Fibroblast of lung (primary cell): ENCODE measurements around the gene NINJ2. TPM values are rescaled to one million over a fixed set of nuclear protein-coding genes. Genes with fewer than 3 reads are reported as not detected.

Experiments used
- DNase-seq, 2 donors: peaks; one replicate each; pipeline versions ENCODE4 v3.0.0 to v3.0.0-alpha.2; 2010; ENCODE audit warnings: low read depth in 2 of 2
- H2AFZ ChIP-seq: 2 replicates; pipeline ENCODE4 v1.5.1; 2012; ENCODE audit warnings: low read length, control low read depth, inconsistent platforms
- H3K27ac ChIP-seq: 2 replicates; pipeline ENCODE4 v1.5.1; 2011; ENCODE audit warnings: low read length, control low read depth; ENCODE audit not compliant: insufficient read depth
- H3K27me3 ChIP-seq: 2 replicates; pipeline ENCODE4 v1.5.1; 2011; ENCODE audit warnings: mild to moderate bottlenecking, low read length; ENCODE audit not compliant: control insufficient read depth, insufficient read depth
- H3K36me3 ChIP-seq: 2 replicates; pipeline ENCODE4 v1.5.1; 2011; ENCODE audit warnings: low read length; ENCODE audit not compliant: control insufficient read depth, insufficient read depth
- H3K4me1 ChIP-seq: 2 replicates; pipeline ENCODE4 v1.5.1; 2011; ENCODE audit warnings: low read length; ENCODE audit not compliant: control insufficient read depth, insufficient read depth; ENCODE audit errors: extremely low read depth
- H3K4me2 ChIP-seq: 2 replicates; pipeline ENCODE4 v1.5.1; 2011; ENCODE audit warnings: low read length, control low read depth; ENCODE audit not compliant: insufficient read depth; ENCODE audit errors: extremely low read depth
- H3K4me3 ChIP-seq, 4 experiments: fragments of 200-600 bp in 1 of 4; sonication (generic) in 1 of 4; replicated peaks in 1 of 4; 2 replicates each; pipeline ENCODE4 v1.5.1; 2011 to 2016; ENCODE audit warnings: low read length in 4 of 4, low read depth in 3 of 4, mild to moderate bottlenecking in 3 of 4, control low read depth in 2 of 4, inconsistent platforms in 1 of 4, mixed read lengths in 1 of 4; ENCODE audit not compliant: insufficient read depth in 1 of 4; ENCODE audit errors: control extremely low read depth in 1 of 4
- H3K79me2 ChIP-seq: 2 replicates; pipeline ENCODE4 v1.5.1; 2012; ENCODE audit warnings: mild to moderate bottlenecking, low read length, inconsistent platforms; ENCODE audit not compliant: control insufficient read depth, insufficient read depth
- H3K9ac ChIP-seq: 2 replicates; pipeline ENCODE4 v1.5.1; 2011; ENCODE audit warnings: mild to moderate bottlenecking, low read length, control low read depth; ENCODE audit not compliant: insufficient read depth
- H3K9me3 ChIP-seq: 2 replicates; pipeline ENCODE4 v1.5.1; 2012; ENCODE audit warnings: low read depth, low read length; ENCODE audit not compliant: control insufficient read depth, insufficient read depth
- H4K20me1 ChIP-seq: 2 replicates; pipeline ENCODE4 v1.5.1; 2011; ENCODE audit warnings: low read length; ENCODE audit not compliant: control insufficient read depth, insufficient read depth; ENCODE audit errors: extremely low read depth
- CTCF ChIP-seq, 2 donors: IDR thresholded peaks in 1 of 2; conservative IDR thresholded peaks in 1 of 2; 1 replicate in 1 of 2; 2 replicates in 1 of 2; pipeline ENCODE4 v1.5.1; 2011 to 2012; ENCODE audit warnings: low read length in 2 of 2, control low read depth in 1 of 2, inconsistent platforms in 1 of 2, low read depth in 1 of 2, mild to moderate bottlenecking in 1 of 2
- EZH2 ChIP-seq: IDR thresholded peaks from 2 replicates; pipeline ENCODE4 v1.5.1; 2012; ENCODE audit warnings: low read length, control low read depth, mild to moderate bottlenecking; ENCODE audit errors: missing control alignments
- polyA plus RNA-seq, 2 donors: library from polyadenylated mRNA; depleted of rRNA in 1 of 2; stranded (reverse) in 1 of 2; unstranded in 1 of 2; fragments of >200 nt; gene quantifications; 2 replicates each; pipeline ENCODE4 v1.2.1, GENCODE V29; 2011 to 2012; ENCODE audit warnings: missing spikeins in 1 of 2
- total RNA-seq: library from RNA; depleted of rRNA; stranded (reverse); fragments of >200 nt; gene quantifications from 2 replicates; pipeline ENCODE4 v1.2.1, GENCODE V29; 2014

The NINJ2 gene
- total and polyA plus RNA-seq, 2 donors (not counting 1 experiment from before 2014, with no cell fraction given), result 0.35 to 0.66 TPM

- TF ChIP-seq EZH2 (no peak), CTCF (conservative IDR thresholded peaks at IDR 0.05 in 1 of 2, IDR thresholded peaks at IDR 0.05 in 1 of 2; ENCODE audit: low read depth in 1 of 2, low read length in 2 of 2) (no peak)
- Histone ChIP-seq H4K20me1 (no peaks in the 10 kb centered on the region), H3K79me2 (no peaks in the 10 kb centered on the region), H3K4me3 (no peak overlapping the region), H3K36me3 (no peaks in the 10 kb centered on the region), H3K4me2 (no peak overlapping the region), H3K9ac (no peak overlapping the region), H3K27ac (no peak overlapping the region), H3K4me1 (peaks cover 5% of the 10 kb centered on the region), H3K9me3 (no peaks in the 10 kb centered on the region), H2AFZ (peak overlapping the region; percentile 50), H3K27me3 (no peaks in the 10 kb centered on the region)
- DNase-seq, result no peak
Measured at GRCh38 chr12:576615-577110, 86.6 kb downstream of the NINJ2 start.

GRCh38 chr12:575948-576614, 87.2 kb downstream of the NINJ2 start:
- Histone ChIP-seq H3K4me1 (peaks cover 11% of the 10 kb centered on the region), H3K4me2 (no peak overlapping the region), H3K4me3 (no peak overlapping the region), H3K27ac (no peak overlapping the region), H4K20me1 (no peaks in the 10 kb centered on the region), H3K27me3 (no peaks in the 10 kb centered on the region), H3K36me3 (no peaks in the 10 kb centered on the region), H2AFZ (peak overlapping the region; percentile 68), H3K9me3 (no peaks in the 10 kb centered on the region), H3K79me2 (no peaks in the 10 kb centered on the region), H3K9ac (no peak overlapping the region)
- no peak for TF ChIP-seq EZH2
- peak; percentile 75 to 93 for TF ChIP-seq CTCF (conservative IDR thresholded peaks at IDR 0.05 in 1 of 2, IDR thresholded peaks at IDR 0.05 in 1 of 2; ENCODE audit: low read depth in 1 of 2, low read length in 2 of 2)
- peak; percentile 41 to 65 for DNase-seq

- Histone ChIP-seq H3K27ac (no peak overlapping the region), H3K9me3 (no peaks in the 10 kb centered on the region), H3K9ac (no peak overlapping the region), H3K4me3 (no peak overlapping the region), H3K79me2 (no peaks in the 10 kb centered on the region), H3K27me3 (no peaks in the 10 kb centered on the region), H4K20me1 (no peaks in the 10 kb centered on the region), H3K4me2 (no peak overlapping the region), H3K36me3 (no peaks in the 10 kb centered on the region), H2AFZ (peak overlapping the region; percentile 10), H3K4me1 (peaks cover 13% of the 10 kb centered on the region)
- DNase-seq, result no peak
- TF ChIP-seq EZH2, result no peak
- no peak for TF ChIP-seq CTCF (conservative IDR thresholded peaks at IDR 0.05 in 1 of 2, IDR thresholded peaks at IDR 0.05 in 1 of 2; ENCODE audit: low read depth in 1 of 2, low read length in 2 of 2)
Measured at GRCh38 chr12:575129-575502, 88.1 kb downstream of the NINJ2 start.
